Measurements from ENCODE around the gene LRRFIP2. TPM values are rescaled to one million over a fixed set of nuclear protein-coding genes. Genes with fewer than 3 reads are reported as not detected.

LRRFIP2 gene
- total and polyA plus RNA-seq, 8 donors = 25.9 to 131 (median 39.0) TPM

DNA sequence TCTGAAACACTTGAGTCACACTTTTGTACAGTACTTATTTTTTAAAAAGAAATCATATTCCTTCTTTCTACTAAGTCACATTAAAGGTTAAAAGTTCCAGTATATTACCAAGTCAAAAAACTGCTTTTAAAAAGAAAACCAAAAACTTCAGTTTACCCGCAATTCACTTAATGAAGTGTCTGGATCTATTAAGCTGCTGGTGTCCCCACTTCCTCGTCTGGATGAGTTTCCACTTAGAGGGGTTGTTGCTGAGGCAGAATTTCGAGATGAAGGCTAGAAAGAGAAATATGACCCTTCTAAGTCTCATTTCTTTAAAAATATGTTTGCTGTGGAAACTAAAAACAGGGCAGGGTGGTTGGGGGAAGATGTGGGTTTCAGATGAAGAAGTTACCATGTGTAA is 79.7 kb downstream of the LRRFIP2 start:
- TF ChIP-seq EP300 (IDR thresholded peaks at IDR 0.05) (no peak), POLR2A (IDR thresholded peaks at IDR 0.05) (no peak), POLR2AphosphoS5 (IDR thresholded peaks at IDR 0.05) (no peak)
- TF ChIP-seq, protein P1, sequence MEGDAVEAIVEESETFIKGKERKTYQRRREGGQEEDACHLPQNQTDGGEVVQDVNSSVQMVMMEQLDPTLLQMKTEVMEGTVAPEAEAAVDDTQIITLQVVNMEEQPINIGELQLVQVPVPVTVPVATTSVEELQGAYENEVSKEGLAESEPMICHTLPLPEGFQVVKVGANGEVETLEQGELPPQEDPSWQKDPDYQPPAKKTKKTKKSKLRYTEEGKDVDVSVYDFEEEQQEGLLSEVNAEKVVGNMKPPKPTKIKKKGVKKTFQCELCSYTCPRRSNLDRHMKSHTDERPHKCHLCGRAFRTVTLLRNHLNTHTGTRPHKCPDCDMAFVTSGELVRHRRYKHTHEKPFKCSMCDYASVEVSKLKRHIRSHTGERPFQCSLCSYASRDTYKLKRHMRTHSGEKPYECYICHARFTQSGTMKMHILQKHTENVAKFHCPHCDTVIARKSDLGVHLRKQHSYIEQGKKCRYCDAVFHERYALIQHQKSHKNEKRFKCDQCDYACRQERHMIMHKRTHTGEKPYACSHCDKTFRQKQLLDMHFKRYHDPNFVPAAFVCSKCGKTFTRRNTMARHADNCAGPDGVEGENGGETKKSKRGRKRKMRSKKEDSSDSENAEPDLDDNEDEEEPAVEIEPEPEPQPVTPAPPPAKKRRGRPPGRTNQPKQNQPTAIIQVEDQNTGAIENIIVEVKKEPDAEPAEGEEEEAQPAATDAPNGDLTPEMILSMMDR (IDR thresholded peaks at IDR 0.05) = no peak
- intact Hi-C loops (cut with DNase I; ENCODE audit: low total_unique reads) = no loop called here

DNA sequence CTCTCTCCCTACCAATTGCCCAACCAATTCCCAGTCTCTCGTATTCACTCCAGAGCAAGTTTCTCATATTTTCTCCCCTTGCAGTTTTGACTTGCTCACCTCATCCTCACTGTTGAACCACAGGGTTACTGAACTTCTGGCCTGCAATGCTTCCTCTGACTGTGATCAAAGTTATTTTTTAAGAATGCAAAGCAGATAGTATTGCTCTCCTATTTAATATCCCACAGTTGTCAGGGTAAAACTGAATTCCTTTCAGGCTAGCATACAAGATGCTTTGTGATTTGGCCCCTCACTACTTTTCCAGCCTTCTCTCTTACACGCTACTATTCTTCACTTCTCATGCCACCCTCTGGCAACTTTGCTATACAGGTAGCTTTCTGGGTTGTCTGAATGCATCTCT is 80.9 kb downstream of the LRRFIP2 start:
- intact Hi-C loops (cut with DNase I; ENCODE audit: low total_unique reads) = no loop called here
- no peak for DNase-seq
- 94 to 100% (median 100%) methylated on average over 2 of the region's 2 CpGs for WGBS, 5 donors
- no peak overlapping the region for H3K4me3 ChIP-seq
- H3K27ac ChIP-seq = no peak overlapping the region
- peaks cover 0 to 24% (median 12%) of the 10 kb centered on the region in 4 donors for H3K4me1 ChIP-seq
- no peaks in the 10 kb centered on the region for H3K9me3 ChIP-seq
- no peaks in the 10 kb centered on the region for H3K27me3 ChIP-seq
- TF ChIP-seq POLR2AphosphoS5 (IDR thresholded peaks at IDR 0.05) = no peak
- no peak for TF ChIP-seq EP300 (IDR thresholded peaks at IDR 0.05)
- no peak for TF ChIP-seq POLR2A (IDR thresholded peaks at IDR 0.05)
- TF ChIP-seq, protein P1 (IDR thresholded peaks at IDR 0.05) = no peak
- H3K36me3 ChIP-seq = peaks cover 4 to 56% (median 44%) of the 10 kb centered on the region in 4 donors

More for the DNA sequence above, 79.7 kb downstream of the LRRFIP2 start:
- Histone ChIP-seq H3K4me1 (peaks cover 0 to 21% (median 11%) of the 10 kb centered on the region in 4 donors), H3K36me3 (peaks cover 4 to 53% (median 43%) of the 10 kb centered on the region in 4 donors), H3K4me3 (no peak overlapping the region), H3K27me3 (no peaks in the 10 kb centered on the region), H3K27ac (no peak overlapping the region), H3K9me3 (no peaks in the 10 kb centered on the region)
- DNase-seq = no peak
- WGBS, 5 donors = 80 to 92% (median 88%) methylated on average over 3 of the region's 3 CpGs

DNA sequence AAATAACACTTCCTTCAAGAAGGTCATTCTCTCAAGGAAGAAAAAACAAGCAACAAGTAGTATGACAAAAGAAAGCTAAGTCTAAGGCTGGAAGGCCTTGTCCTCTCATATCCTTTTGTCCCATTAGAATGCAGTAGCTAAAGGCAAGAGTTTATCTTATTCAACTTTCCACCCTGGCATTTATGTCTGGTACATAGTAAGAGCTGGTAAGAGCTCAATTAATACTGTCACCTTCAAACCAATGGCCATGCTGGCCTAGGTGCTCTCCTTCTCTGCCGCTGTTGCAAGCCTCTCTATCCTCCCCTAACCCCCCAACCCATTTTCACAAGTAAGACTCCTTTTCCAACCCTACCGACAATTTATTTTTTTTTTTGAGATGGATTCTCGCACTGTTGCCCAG is 81.9 kb downstream of the LRRFIP2 start:
- no peak for DNase-seq
- peaks cover 4 to 65% (median 51%) of the 10 kb centered on the region in 4 donors for H3K36me3 ChIP-seq
- H3K27me3 ChIP-seq = no peaks in the 10 kb centered on the region
- no peak overlapping the region for H3K4me3 ChIP-seq
- no peaks in the 10 kb centered on the region for H3K9me3 ChIP-seq
- no peak overlapping the region for H3K27ac ChIP-seq
- no peak for TF ChIP-seq POLR2A (IDR thresholded peaks at IDR 0.05)
- TF ChIP-seq POLR2AphosphoS5 (IDR thresholded peaks at IDR 0.05) = no peak
- no peak for TF ChIP-seq EP300 (IDR thresholded peaks at IDR 0.05)
- TF ChIP-seq, protein P1 (IDR thresholded peaks at IDR 0.05) = no peak
- intact Hi-C loops (cut with DNase I; ENCODE audit: low total_unique reads) = no loop called here
- 97 to 100% (median 99%) methylated on average over 3 of the region's 3 CpGs for WGBS, 5 donors
- peaks cover 0 to 23% (median 13%) of the 10 kb centered on the region in 4 donors for H3K4me1 ChIP-seq

DNA sequence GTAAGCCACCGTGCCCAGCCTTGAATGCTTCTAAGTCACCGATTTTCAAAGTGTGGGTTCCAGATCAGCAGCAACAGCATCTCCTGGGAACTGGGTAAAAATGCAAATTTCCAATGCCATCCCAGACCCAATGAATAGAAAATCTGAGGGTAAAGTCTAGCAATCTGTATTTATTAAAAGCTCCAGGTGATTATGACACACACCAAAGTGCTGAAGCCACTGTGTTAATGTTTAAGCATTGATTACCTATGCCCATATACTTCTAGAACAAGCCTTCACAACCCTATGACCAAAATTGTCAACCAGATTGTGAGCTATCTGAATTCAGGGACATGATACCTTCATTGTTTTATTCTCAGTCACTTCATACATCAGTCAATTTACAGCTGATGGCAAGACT is 86.5 kb downstream of the LRRFIP2 start:
- 95 to 98% (median 97%) methylated on average over 2 of the region's 2 CpGs for WGBS, 5 donors

More for the DNA sequence above, 86.5 kb downstream of the LRRFIP2 start:
- Histone ChIP-seq H3K4me1 (peaks cover 0 to 20% (median 7%) of the 10 kb centered on the region in 4 donors), H3K36me3 (peaks cover 0 to 48% (median 42%) of the 10 kb centered on the region in 4 donors), H3K27ac (no peak overlapping the region), H3K27me3 (no peaks in the 10 kb centered on the region), H3K9me3 (no peaks in the 10 kb centered on the region), H3K4me3 (no peak overlapping the region)
- DNase-seq = no peak
- intact Hi-C loops (cut with DNase I; ENCODE audit: low total_unique reads) = no loop called here
- TF ChIP-seq EP300 (IDR thresholded peaks at IDR 0.05) (no peak), POLR2AphosphoS5 (IDR thresholded peaks at IDR 0.05) (no peak), POLR2A (IDR thresholded peaks at IDR 0.05) (no peak)
- TF ChIP-seq, protein P1 (IDR thresholded peaks at IDR 0.05) = no peak
